GM12872 (cell line): ENCODE data around the gene SLC2A6.

ENCODE experiments used
- TF ChIP-seq, protein P1 (sequence below): IDR thresholded peaks from 3 replicates; pipeline ENCODE4 v1.5.1; 2011; ENCODE audit warnings: low read depth, mild to moderate bottlenecking, low read length, moderate library complexity; ENCODE audit not compliant: insufficient read depth

Gene SLC2A6

GRCh38 chr9:133518706-133519449, 40.0 kb upstream of the SLC2A6 start:
- TF ChIP-seq, protein P1, sequence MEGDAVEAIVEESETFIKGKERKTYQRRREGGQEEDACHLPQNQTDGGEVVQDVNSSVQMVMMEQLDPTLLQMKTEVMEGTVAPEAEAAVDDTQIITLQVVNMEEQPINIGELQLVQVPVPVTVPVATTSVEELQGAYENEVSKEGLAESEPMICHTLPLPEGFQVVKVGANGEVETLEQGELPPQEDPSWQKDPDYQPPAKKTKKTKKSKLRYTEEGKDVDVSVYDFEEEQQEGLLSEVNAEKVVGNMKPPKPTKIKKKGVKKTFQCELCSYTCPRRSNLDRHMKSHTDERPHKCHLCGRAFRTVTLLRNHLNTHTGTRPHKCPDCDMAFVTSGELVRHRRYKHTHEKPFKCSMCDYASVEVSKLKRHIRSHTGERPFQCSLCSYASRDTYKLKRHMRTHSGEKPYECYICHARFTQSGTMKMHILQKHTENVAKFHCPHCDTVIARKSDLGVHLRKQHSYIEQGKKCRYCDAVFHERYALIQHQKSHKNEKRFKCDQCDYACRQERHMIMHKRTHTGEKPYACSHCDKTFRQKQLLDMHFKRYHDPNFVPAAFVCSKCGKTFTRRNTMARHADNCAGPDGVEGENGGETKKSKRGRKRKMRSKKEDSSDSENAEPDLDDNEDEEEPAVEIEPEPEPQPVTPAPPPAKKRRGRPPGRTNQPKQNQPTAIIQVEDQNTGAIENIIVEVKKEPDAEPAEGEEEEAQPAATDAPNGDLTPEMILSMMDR, result no peak

DNA sequence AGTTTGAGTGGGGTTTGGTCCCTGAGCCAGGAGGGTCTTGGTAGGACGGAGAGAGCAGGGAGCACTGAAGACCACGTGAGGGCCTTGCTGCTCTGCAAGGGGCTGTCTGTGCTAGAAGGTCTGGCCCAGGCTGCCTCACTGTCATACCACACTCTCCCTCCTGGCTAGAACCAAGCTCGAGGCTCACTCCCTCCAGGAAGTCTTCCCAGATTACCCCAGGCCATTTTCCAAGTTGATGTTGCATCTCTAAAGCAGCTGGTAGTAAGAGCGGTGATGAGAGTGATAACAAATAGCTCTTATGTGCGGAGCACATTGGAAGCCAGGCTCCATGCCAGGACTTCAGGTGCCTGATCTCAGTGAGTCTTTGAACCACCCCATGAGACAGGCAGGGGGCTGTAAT, 39.3 kb upstream of the SLC2A6 start:
- TF ChIP-seq, protein P1, result no peak

DNA sequence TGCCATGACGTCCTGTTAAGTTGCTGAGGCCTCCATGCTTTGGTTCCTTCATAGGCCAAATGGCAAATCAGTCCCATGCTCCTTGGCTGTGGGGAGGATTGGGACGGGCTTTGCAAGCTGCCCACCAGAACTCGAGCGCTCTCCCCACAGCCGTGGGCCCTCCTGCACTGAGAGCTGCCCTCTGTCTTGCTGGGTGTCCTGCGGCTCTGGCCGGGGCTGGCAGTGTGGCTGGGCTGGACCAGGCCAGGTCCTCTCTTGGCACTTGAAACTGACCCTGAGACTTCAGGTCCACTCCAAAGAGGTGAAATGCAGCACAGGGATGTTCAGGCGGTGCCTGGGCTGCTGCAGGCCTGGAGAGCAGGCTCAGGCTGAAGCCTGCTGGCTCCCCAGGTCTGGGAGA, 38.8 kb upstream of the SLC2A6 start:
- TF ChIP-seq, protein P1, result no peak

GRCh38 chr9:133516961-133517350, 38.1 kb upstream of the SLC2A6 start:
- TF ChIP-seq, protein P1, result no peak

DNA sequence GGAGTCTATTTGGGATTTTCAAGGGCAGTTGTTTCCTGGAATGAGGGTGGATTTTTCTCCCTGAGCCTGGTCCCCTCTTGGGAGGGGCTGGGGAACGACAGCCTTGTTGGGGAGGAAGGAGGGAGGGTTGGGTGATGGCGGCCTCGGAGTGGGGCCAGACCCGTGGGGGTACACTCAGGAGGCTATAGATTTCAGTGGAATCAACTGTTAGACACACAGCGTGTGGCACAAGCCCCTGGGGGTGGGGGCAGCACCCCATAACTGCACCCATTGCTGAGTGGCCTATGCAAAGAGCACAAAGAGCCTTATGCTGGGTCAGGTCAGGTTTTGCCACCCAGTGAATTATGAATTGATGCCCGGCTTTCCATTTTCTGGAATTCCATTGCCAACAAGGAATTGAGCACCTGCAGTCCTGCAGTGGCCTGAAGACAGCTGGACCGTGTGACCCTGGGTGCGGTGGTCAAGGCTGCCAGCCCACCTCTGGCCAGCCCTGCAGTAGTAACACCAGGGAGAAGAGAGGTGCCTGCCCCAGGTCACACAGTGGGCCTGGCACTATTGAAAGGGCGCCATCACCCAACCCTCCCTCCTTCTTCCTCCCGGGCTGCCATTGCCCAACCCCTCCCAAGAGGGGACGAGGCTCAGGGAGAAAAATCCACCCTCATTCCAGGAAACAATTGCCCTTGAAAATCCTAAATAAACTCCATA, 37.5 kb upstream of the SLC2A6 start:
- TF ChIP-seq, protein P1, result no peak

DNA sequence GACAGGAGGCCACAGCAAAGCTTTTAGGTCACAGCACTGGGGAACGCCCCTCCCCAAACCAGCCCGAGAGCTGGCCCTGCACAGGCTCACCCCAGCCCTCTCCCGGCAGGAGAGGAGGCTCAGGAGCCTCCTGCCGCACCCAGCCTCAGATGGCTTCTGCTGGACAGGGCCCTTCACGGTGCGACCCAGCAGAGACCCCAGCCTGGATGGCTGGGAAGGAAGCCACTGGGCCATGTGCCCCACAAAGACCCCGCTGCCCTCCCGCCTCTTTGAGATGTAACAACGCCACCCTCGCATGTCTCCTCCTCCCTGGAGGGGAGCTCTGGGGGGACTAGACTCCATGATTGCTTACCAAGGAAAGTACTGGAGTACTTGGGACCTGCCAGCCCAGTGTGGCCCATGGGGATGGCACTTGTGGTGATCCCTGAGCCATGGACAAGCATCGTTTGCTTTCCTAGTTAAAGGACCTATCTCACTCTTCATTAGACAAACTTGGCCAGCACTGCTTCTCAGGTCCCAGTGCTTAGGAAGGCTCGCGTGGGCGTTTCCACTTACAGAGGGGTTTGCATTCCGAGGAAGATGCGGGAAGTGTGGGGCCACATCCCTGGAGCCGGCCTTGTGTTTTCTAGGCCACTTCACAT, 36.8 kb upstream of the SLC2A6 start:
- TF ChIP-seq, protein P1, result no peak

DNA sequence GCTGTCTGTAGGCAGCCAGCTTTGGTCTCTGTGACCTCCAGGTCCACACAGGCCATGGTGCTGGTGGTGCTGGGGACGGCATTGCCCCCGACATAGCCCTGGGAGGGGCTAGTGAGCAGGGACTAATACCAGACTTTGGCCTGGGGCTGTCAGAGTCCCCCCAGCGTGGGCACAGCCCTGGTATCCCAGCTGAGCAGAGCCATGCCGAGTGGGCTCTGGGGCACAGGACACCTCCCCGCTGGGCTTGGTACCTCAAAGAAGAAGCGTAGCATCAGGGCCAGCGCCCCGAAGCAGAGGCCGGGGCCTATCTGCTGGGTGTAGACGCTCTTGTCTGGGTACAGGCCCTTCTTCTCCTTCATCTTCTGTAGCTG, 36.3 kb upstream of the SLC2A6 start:
- TF ChIP-seq, protein P1, result no peak
